ENCODE data around the gene MLC1. TPM values are rescaled to one million over a fixed set of nuclear protein-coding genes. Genes with fewer than 3 reads are reported as not detected.
A peak's percentile ranks its signal among the peaks of the same experiment; 100 is the strongest.

MLC1 gene
- not detected in 2 replicates for total RNA-seq (ENCODE audit: low replicate concordance)

DNA sequence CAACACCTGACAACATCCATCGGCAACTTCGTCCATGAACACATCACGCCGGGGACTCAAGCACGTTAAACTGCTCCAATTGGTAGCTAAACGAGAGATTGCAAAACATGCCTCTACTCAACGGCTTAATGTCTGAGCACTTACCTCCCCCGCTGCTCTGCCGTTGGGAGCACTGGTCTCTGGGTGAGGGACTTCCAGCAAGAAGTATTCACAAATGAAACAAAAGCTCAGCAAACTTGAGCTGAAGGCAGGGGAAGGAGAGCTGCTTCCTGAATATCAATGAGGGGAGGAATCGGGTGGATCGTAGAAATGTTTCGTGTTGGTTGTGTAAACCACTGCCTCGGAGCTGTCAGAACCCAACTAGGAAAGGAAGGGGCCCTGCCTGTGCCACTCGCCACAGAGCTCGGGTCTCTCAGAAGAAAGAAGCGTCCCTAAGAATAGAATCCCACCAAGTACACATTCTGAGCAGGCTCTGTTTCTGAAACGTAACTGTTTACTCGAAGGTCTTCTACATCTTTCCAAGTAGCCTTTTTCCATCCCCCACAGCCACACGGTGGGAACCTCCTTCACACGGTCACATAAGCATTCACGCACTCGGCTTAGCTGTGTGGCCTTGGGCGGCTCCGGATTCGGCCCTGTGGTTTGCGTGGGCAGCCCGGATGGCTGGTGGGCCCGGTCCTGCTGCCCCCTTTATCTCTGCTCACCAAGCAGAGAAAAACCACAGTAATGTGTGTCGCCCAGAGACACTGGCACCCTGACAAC is at the start of gene MLC1:
TSS of gene MLC1 (minus strand) at position 216 of the 762 bp plus-strand sequence. CDS start 524 bp downstream, outside the sequence.
- H3K4me3 Mint-ChIP-seq, result no peak within 1 kb of the TSS
- H3K4me2 ChIP-seq, result peak within 1 kb of the TSS; percentile 37

DNA sequence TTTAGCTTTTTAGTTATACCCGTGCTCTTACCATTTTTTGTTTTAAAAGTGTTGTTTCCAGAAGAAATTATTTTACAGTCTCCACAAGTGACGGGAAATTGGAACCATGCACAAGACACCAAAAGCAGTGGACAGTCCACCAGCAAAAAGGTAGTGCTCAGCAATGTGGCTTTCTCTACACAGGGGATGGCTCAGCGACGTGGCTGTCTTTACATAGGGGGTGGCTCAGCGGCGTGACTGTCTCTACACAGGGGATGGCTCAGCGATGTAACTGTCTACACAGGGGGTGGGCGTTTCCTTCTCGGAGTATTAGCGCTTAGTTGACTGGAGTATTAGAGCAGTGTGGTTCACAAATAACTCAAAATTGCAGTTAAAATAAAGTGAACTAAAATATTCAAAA is 49.3 kb upstream of the MLC1 start:
- no peaks in the 10 kb centered on the region for H4K20me1 ChIP-seq (ENCODE audit: low read depth)
- Mint-ChIP-seq H3K27me3 (ENCODE audit: insufficient read depth, low read depth) (peaks cover 2% of the 10 kb centered on the region), H3K4me3 (no peak overlapping the region), H3K36me3 (no peaks in the 10 kb centered on the region), H3K4me1 (peaks cover 6% of the 10 kb centered on the region), H3K27ac (no peak overlapping the region), H3K9me3 (peaks cover 2% of the 10 kb centered on the region)
- no peaks in the 10 kb centered on the region for H3K27me3 ChIP-seq
- H3K27ac ChIP-seq, result no peak overlapping the region
- no peak for DNase-seq (ENCODE audit: low spot score)
- no peaks in the 10 kb centered on the region for H3K36me3 ChIP-seq
- no peaks in the 10 kb centered on the region for H3K9me3 ChIP-seq (ENCODE audit: low read depth)
- no peak overlapping the region for H2AFZ ChIP-seq (replicated peaks)
- H3K4me3 ChIP-seq, result no peak overlapping the region
- no peaks in the 10 kb centered on the region for H3K79me2 ChIP-seq (ENCODE audit: low read depth)
- H3K4me1 ChIP-seq, result no peaks in the 10 kb centered on the region
- no peak overlapping the region for H3K9ac ChIP-seq
- TF ChIP-seq, protein P1, sequence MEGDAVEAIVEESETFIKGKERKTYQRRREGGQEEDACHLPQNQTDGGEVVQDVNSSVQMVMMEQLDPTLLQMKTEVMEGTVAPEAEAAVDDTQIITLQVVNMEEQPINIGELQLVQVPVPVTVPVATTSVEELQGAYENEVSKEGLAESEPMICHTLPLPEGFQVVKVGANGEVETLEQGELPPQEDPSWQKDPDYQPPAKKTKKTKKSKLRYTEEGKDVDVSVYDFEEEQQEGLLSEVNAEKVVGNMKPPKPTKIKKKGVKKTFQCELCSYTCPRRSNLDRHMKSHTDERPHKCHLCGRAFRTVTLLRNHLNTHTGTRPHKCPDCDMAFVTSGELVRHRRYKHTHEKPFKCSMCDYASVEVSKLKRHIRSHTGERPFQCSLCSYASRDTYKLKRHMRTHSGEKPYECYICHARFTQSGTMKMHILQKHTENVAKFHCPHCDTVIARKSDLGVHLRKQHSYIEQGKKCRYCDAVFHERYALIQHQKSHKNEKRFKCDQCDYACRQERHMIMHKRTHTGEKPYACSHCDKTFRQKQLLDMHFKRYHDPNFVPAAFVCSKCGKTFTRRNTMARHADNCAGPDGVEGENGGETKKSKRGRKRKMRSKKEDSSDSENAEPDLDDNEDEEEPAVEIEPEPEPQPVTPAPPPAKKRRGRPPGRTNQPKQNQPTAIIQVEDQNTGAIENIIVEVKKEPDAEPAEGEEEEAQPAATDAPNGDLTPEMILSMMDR (IDR thresholded peaks at IDR 0.05), result no peak
- TF ChIP-seq EZH2phosphoT487 (IDR thresholded peaks at IDR 0.05) (no peak), EZH2 (IDR thresholded peaks at IDR 0.05) (no peak)
- H3F3A ChIP-seq (ENCODE audit: low read depth), result no peaks in the 10 kb centered on the region
- no peak overlapping the region for H3K4me2 ChIP-seq

More for the DNA sequence above, at the start of gene MLC1:
- Histone ChIP-seq H3K9me3 (ENCODE audit: low read depth) (no peaks in the 10 kb centered on the region), H3K27me3 (no peaks in the 10 kb centered on the region), H3K4me3 (no peak within 1 kb of the TSS), H3F3A (ENCODE audit: low read depth) (no peaks in the 10 kb centered on the region), H2AFZ (replicated peaks) (peak within 1 kb of the TSS; percentile 68), H3K27ac (no peak within 1 kb of the TSS), H3K9ac (no peak within 1 kb of the TSS), H4K20me1 (ENCODE audit: low read depth) (no peaks in the 10 kb centered on the region), H3K4me1 (no peaks in the 10 kb centered on the region), H3K79me2 (ENCODE audit: low read depth) (no peaks in the 10 kb centered on the region), H3K36me3 (no peaks in the 10 kb centered on the region)
- Mint-ChIP-seq H3K36me3 (no peaks in the 10 kb centered on the region), H3K27ac (peak within 1 kb of the TSS; percentile 47), H3K27me3 (ENCODE audit: insufficient read depth, low read depth) (peaks cover 14% of the 10 kb centered on the region), H3K4me1 (peaks cover 20% of the 10 kb centered on the region), H3K9me3 (peaks cover 16% of the 10 kb centered on the region)
- no peak for DNase-seq (ENCODE audit: low spot score)
- TF ChIP-seq EZH2phosphoT487 (IDR thresholded peaks at IDR 0.05) (no peak), EZH2 (IDR thresholded peaks at IDR 0.05) (no peak)
- TF ChIP-seq, protein P1 (IDR thresholded peaks at IDR 0.05), result no peak

DNA sequence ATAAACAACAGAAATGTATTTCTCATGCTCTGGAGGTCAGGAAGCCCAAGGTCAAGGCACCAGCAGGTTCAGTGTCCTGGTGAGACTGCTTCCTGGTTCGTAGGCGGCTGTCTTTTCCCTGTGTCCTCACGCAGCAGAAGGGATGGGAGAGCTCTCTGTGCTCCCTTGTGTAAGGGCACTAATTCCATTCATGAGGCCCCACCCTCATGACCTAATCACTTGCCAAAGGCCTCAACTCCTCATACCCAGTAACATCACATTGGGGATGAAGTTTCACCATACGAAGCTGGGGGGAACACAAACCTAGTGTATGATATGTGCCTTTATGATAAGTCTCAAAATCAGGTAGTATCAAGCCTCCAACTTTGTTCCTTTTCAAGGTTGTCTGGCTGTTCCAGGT is 46.7 kb upstream of the MLC1 start:
- DNase-seq (ENCODE audit: low spot score), result no peak
- no peaks in the 10 kb centered on the region for H3K36me3 ChIP-seq
- H3K9me3 ChIP-seq (ENCODE audit: low read depth), result no peaks in the 10 kb centered on the region
- no peak overlapping the region for H3K27ac Mint-ChIP-seq
- H3K4me1 ChIP-seq, result no peaks in the 10 kb centered on the region
- H2AFZ ChIP-seq (replicated peaks), result no peak overlapping the region
- peaks cover 12% of the 10 kb centered on the region for H3K4me1 Mint-ChIP-seq
- no peak overlapping the region for H3K27ac ChIP-seq
- H3K4me3 ChIP-seq, result no peak overlapping the region
- H3K9ac ChIP-seq, result no peak overlapping the region
- peaks cover 3% of the 10 kb centered on the region for H3K27me3 Mint-ChIP-seq (ENCODE audit: insufficient read depth, low read depth)
- peaks cover 2% of the 10 kb centered on the region for H3K9me3 Mint-ChIP-seq
- H3K4me2 ChIP-seq, result no peak overlapping the region
- H4K20me1 ChIP-seq (ENCODE audit: low read depth), result no peaks in the 10 kb centered on the region
- TF ChIP-seq EZH2 (IDR thresholded peaks at IDR 0.05) (no peak), EZH2phosphoT487 (IDR thresholded peaks at IDR 0.05) (no peak)
- TF ChIP-seq, protein P1 (IDR thresholded peaks at IDR 0.05), result no peak
- H3K27me3 ChIP-seq, result no peaks in the 10 kb centered on the region
- no peak overlapping the region for H3K4me3 Mint-ChIP-seq
- H3F3A ChIP-seq (ENCODE audit: low read depth), result no peaks in the 10 kb centered on the region
- no peaks in the 10 kb centered on the region for H3K36me3 Mint-ChIP-seq
- H3K79me2 ChIP-seq (ENCODE audit: low read depth), result no peaks in the 10 kb centered on the region

Measured in neural progenitor cell (in vitro differentiated cells).